GM13977 (cell line): ENCODE results near the gene PKNOX2.

ENCODE experiments used
- DNase-seq: peaks from one replicate; pipeline ENCODE4 v3.0.0; 2012; ENCODE audit warnings: low spot score
- in situ Hi-C: fragments of 300-500 bp; cut with MboI; formaldehyde crosslinking; loops from one replicate; pipeline ENCODE4 v1.12.0; 2022; ENCODE audit warnings: low sequenced_read_pairs, low pct_unique_long_range_greater_than_20kb, mixed read lengths, inconsistent platforms; ENCODE audit not compliant: unreplicated experiment
- TF ChIP-seq, protein P1 (sequence below): IDR thresholded peaks from 2 replicates; pipeline ENCODE4 v1.5.1; 2012; ENCODE audit warnings: mild to moderate bottlenecking, control low read depth; ENCODE audit not compliant: insufficient read depth; ENCODE audit errors: extremely low read depth, missing control alignments

Gene PKNOX2

DNA sequence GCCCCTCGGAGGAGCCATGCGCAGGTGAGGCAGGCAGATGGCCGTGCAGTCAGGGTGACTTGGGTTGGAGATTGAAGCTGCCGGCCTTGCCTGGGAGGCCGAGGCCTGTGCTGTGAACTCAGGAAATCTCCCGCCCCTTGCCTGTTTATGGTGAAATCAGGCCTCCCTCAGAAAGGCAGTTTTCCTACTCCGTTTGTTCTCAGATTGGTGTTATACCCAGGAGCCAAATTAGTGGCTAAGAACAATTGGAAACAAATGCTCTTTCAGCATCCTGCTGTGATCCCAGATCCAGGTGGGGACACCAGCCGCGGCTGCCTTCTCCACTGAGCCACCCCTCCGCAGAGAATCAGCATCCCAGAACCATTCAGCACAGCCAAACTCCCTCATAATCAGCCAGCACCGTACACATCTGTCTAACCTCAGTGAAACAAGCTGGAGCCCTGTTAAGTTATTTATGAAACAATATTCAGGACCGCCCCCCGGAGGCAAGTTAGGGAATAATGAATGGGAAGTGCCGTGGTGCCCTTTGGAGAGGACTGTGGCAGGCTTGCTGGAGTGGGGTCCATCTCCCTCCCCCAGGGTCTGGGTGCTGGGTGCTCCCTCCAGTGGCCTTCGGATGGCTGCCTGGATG is 60.0 kb downstream of the PKNOX2 start:
- peak; percentile 31 for DNase-seq
- in situ Hi-C loops = no loop called here

DNA sequence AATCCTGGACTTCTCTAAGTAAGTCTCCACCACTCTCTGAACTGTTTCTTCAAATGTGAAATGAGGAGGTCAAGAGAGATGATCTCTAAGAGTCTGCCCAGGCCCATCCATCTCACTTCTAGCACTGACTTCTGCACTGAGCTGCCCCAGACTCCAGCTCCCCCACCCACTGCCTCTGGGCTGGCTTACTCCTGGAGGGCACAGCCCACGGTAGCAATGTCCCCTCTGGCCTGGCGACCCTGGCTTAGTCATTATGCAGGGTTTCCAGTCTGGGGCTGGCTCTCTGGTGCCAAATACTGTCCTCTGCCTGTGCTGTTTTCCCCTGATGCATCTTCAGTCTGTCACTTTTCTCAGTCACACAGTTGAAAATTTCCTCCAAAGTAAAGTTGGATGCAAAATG is 60.9 kb downstream of the PKNOX2 start:
- in situ Hi-C loops = no loop called here
- TF ChIP-seq, protein P1, sequence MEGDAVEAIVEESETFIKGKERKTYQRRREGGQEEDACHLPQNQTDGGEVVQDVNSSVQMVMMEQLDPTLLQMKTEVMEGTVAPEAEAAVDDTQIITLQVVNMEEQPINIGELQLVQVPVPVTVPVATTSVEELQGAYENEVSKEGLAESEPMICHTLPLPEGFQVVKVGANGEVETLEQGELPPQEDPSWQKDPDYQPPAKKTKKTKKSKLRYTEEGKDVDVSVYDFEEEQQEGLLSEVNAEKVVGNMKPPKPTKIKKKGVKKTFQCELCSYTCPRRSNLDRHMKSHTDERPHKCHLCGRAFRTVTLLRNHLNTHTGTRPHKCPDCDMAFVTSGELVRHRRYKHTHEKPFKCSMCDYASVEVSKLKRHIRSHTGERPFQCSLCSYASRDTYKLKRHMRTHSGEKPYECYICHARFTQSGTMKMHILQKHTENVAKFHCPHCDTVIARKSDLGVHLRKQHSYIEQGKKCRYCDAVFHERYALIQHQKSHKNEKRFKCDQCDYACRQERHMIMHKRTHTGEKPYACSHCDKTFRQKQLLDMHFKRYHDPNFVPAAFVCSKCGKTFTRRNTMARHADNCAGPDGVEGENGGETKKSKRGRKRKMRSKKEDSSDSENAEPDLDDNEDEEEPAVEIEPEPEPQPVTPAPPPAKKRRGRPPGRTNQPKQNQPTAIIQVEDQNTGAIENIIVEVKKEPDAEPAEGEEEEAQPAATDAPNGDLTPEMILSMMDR = no peak
- DNase-seq = no peak

More for the DNA sequence above, 60.0 kb downstream of the PKNOX2 start:
- TF ChIP-seq, protein P1 = no peak

DNA sequence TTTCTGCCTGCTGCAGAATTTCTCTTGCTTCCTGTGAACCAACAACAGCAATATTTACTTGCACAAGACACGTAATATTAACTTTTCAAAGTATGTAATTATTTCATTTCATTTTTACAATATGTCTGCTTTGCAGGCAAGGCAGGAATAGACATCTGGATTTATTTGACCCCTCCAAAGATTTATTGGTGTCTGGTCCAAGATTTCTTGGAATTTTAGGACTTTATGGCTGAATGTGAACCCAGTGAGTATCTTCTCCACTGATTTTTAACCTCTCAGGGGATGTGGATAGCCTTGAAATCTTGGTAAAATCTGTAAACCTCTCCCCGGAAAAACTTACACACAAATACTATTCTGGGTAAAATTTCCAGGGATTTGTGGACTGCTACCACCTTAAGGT is 61.5 kb downstream of the PKNOX2 start:
- TF ChIP-seq, protein P1 = no peak
- no peak for DNase-seq
- in situ Hi-C loops = no loop called here

- DNase-seq = no peak
- in situ Hi-C loops = no loop called here
- TF ChIP-seq, protein P1 = no peak
Measured at GRCh38 chr11:125226706-125227105, 62.2 kb downstream of the PKNOX2 start.

DNA sequence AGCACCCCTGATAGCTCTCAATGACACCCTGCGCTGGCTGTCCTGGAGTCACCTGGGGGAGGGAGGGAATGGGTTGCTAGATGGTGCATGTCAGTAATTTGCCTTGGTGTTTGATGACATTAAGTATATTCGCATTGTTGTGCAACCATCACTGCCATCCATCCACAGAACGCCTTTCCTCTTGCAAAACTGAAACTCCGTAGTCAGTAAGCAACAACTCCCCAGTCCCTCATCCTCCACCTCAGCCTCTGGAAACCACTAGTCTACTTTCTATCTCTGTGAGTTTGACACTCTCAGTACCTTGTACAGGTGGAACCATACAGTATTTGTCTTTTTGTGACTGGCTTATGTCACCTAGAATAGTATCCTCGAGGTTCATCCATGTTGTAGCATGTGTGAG is 62.6 kb downstream of the PKNOX2 start:
- in situ Hi-C loops = no loop called here
- no peak for DNase-seq
- TF ChIP-seq, protein P1 = no peak

- in situ Hi-C loops = no loop called here
- TF ChIP-seq, protein P1 = no peak
- no peak for DNase-seq
Measured at GRCh38 chr11:125228445-125228844, 63.9 kb downstream of the PKNOX2 start.
